ENCODE measurements around the gene DCXR. TPM values are rescaled to one million over a fixed set of nuclear protein-coding genes. Genes with fewer than 3 reads are reported as not detected.
A peak's percentile ranks its signal among the peaks of the same experiment; 100 is the strongest.

Gene DCXR
- total and polyA plus RNA-seq, 2 of the 13 experiments (the other 11 are each of a cell fraction or from before 2014, with no cell fraction given), result 287 to 311 TPM

DNA sequence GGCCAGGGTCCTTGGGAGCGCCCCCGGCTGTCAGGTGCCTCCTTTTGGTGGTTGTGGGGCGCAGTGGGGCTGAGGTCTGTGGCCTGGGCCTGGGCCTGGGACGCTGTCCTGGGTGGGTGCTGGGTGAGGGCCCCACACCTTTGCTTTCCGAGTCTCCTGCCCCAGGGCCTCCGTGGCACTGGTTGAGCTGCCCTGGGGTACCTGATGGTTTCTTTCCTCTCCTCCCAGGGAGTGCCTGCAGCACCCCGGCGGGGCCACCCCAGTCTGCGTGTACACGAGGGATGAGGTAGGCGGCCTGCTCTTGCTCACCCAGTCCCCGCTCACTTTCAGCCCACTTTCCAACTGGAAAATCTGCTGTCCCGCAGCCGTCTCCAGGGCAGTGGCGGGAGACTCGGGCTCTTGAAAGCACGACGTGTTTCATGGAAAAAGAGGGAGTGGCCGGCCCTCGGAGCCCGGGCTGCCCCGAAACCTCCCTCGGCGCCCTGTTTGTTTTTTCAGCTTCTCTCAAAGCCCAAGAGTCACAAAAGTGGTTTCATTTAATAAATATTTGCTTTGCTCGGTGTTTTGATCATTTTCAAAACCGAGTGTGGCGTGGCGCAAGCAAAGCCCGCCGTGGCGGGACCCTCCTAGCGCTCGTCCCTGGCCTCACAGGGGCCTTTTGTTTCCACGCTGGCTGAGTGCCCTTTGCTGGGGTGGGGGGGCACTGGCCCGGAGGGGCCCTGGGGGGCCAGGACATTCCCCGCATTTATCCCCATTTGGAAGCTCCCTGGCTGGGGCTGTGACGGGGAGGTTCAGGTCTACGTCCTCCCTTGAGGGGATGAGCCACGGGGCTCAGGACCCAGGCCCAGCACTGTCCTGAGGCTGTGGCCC lies 42.7 kb downstream of the DCXR start (continued):
- TF ChIP-seq STAT6 (CRISPR knock-in tag; IDR thresholded peaks at IDR 0.05; ENCODE audit: borderline replicate concordance), result no peak; the same call in 1 of the 2 replicates
- TF ChIP-seq FOXP1 (IDR thresholded peaks at IDR 0.05), result no peak
- peak; percentile 71; the same call in 1 of the 2 replicates for TF ChIP-seq FOXP1 (CRISPR knock-in tag; IDR thresholded peaks at IDR 0.05)
- TF ChIP-seq, protein P1, sequence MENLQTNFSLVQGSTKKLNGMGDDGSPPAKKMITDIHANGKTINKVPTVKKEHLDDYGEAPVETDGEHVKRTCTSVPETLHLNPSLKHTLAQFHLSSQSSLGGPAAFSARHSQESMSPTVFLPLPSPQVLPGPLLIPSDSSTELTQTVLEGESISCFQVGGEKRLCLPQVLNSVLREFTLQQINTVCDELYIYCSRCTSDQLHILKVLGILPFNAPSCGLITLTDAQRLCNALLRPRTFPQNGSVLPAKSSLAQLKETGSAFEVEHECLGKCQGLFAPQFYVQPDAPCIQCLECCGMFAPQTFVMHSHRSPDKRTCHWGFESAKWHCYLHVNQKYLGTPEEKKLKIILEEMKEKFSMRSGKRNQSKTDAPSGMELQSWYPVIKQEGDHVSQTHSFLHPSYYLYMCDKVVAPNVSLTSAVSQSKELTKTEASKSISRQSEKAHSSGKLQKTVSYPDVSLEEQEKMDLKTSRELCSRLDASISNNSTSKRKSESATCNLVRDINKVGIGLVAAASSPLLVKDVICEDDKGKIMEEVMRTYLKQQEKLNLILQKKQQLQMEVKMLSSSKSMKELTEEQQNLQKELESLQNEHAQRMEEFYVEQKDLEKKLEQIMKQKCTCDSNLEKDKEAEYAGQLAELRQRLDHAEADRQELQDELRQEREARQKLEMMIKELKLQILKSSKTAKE (CRISPR knock-in tag; IDR thresholded peaks at IDR 0.05; ENCODE audit: borderline replicate concordance), result peak; percentile 74; the same call in 1 of the 2 replicates
- TF ChIP-seq ZNF224 (CRISPR knock-in tag; IDR thresholded peaks at IDR 0.05), result no peak
- TF ChIP-seq, protein P2, sequence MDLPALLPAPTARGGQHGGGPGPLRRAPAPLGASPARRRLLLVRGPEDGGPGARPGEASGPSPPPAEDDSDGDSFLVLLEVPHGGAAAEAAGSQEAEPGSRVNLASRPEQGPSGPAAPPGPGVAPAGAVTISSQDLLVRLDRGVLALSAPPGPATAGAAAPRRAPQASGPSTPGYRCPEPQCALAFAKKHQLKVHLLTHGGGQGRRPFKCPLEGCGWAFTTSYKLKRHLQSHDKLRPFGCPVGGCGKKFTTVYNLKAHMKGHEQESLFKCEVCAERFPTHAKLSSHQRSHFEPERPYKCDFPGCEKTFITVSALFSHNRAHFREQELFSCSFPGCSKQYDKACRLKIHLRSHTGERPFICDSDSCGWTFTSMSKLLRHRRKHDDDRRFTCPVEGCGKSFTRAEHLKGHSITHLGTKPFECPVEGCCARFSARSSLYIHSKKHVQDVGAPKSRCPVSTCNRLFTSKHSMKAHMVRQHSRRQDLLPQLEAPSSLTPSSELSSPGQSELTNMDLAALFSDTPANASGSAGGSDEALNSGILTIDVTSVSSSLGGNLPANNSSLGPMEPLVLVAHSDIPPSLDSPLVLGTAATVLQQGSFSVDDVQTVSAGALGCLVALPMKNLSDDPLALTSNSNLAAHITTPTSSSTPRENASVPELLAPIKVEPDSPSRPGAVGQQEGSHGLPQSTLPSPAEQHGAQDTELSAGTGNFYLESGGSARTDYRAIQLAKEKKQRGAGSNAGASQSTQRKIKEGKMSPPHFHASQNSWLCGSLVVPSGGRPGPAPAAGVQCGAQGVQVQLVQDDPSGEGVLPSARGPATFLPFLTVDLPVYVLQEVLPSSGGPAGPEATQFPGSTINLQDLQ (CRISPR knock-in tag; IDR thresholded peaks at IDR 0.05), result peak; percentile 95
- TF ChIP-seq MAZ (IDR thresholded peaks at IDR 0.05; ENCODE audit: borderline replicate concordance, low read depth, low read length), result peak; percentile 75; the same call in 1 of the 2 replicates
- TF ChIP-seq MAZ (CRISPR knock-in tag; IDR thresholded peaks at IDR 0.05; ENCODE audit: low read depth), result no peak; the same call in none of the 2 replicates
- TF ChIP-seq RORA (CRISPR knock-in tag; IDR thresholded peaks at IDR 0.05), result no peak
- no peak for TF ChIP-seq ZFP36 (IDR thresholded peaks at IDR 0.05; ENCODE audit: borderline replicate concordance, low read depth, low read length, partially characterized antibody)
- peak; percentile 77 for TF ChIP-seq SOX13 (IDR thresholded peaks at IDR 0.05)
- peak in 1 of 2 experiments; percentile 91; a peak in 2 of 4 replicates for TF ChIP-seq SOX13 (CRISPR knock-in tag; conservative IDR thresholded peaks at IDR 0.05 in 1 of 2, IDR thresholded peaks at IDR 0.05 in 1 of 2)
- peak; percentile 42 for TF ChIP-seq ZNF770 (CRISPR knock-in tag; IDR thresholded peaks at IDR 0.05)
- no peak for TF ChIP-seq ZNF343 (CRISPR knock-in tag; IDR thresholded peaks at IDR 0.05)
- peak; percentile 44; the same call in 1 of the 2 replicates for TF ChIP-seq ZNF672 (CRISPR knock-in tag; IDR thresholded peaks at IDR 0.05)
- TF ChIP-seq EP300 (IDR thresholded peaks at IDR 0.05; ENCODE audit: low read depth in 2 of 2, low read length in 2 of 2), result peak; percentile 90 to 98
- TF ChIP-seq EP300 (CRISPR knock-in tag; IDR thresholded peaks at IDR 0.05; ENCODE audit: borderline replicate concordance), result peak; percentile 70; the same call in 1 of the 2 replicates
- no peak for TF ChIP-seq ZNF776 (CRISPR knock-in tag; IDR thresholded peaks at IDR 0.05)
